ENCODE results near the gene LEO1.

Gene LEO1

GRCh38 chr15:51971375-51972133, at the start of gene LEO1:
LEO1 (minus strand) TSS chr15:51971778; CDS start chr15:51971745, 33 bp downstream.
- in situ Hi-C loops (cut with MboI; ENCODE audit: low sequenced_read_pairs), result no loop called here

GRCh38 chr15:52021128-52021671, 49.6 kb upstream of the LEO1 start:
- in situ Hi-C loops (cut with MboI; ENCODE audit: low sequenced_read_pairs), result no loop called here

- in situ Hi-C loops (cut with MboI; ENCODE audit: low sequenced_read_pairs), result no loop called here
Measured at GRCh38 chr15:52020221-52021085, 48.9 kb upstream of the LEO1 start.

- in situ Hi-C loops (cut with MboI; ENCODE audit: low sequenced_read_pairs), result no loop called here
Measured at GRCh38 chr15:52019394-52020220, 48.0 kb upstream of the LEO1 start.

GRCh38 chr15:52018693-52019393, 47.3 kb upstream of the LEO1 start, which contains the start of gene MAPK6:
MAPK6 (plus strand) TSS chr15:52019219; CDS start chr15:52046461, 27,242 bp downstream.
- in situ Hi-C loops (cut with MboI; ENCODE audit: low sequenced_read_pairs), result no loop called here

GRCh38 chr15:52018244-52018643, 46.7 kb upstream of the LEO1 start:
- in situ Hi-C loops (cut with MboI; ENCODE audit: low sequenced_read_pairs), result no loop called here

GRCh38 chr15:52016316-52016715, 44.7 kb upstream of the LEO1 start:
- in situ Hi-C loops (cut with MboI; ENCODE audit: low sequenced_read_pairs), result no loop called here

- in situ Hi-C loops (cut with MboI; ENCODE audit: low sequenced_read_pairs), result no loop called here
Measured at GRCh38 chr15:52014616-52015015, 43.0 kb upstream of the LEO1 start.

GRCh38 chr15:52013151-52013791, 41.7 kb upstream of the LEO1 start:
- in situ Hi-C loops (cut with MboI; ENCODE audit: low sequenced_read_pairs), result no loop called here

GRCh38 chr15:52012210-52012609, 40.6 kb upstream of the LEO1 start:
- in situ Hi-C loops (cut with MboI; ENCODE audit: low sequenced_read_pairs), result no loop called here

- in situ Hi-C loops (cut with MboI; ENCODE audit: low sequenced_read_pairs), result no loop called here
Measured at GRCh38 chr15:52011711-52012144, 40.1 kb upstream of the LEO1 start.

- in situ Hi-C loops (cut with MboI; ENCODE audit: low sequenced_read_pairs), result no loop called here
Measured at GRCh38 chr15:52010633-52011595, 39.3 kb upstream of the LEO1 start.

- in situ Hi-C loops (cut with MboI; ENCODE audit: low sequenced_read_pairs), result no loop called here
Measured at GRCh38 chr15:52008698-52009434, 37.3 kb upstream of the LEO1 start.

- in situ Hi-C loops (cut with MboI; ENCODE audit: low sequenced_read_pairs), result no loop called here
Measured at GRCh38 chr15:52008359-52008697, 36.8 kb upstream of the LEO1 start.

- in situ Hi-C loops (cut with MboI; ENCODE audit: low sequenced_read_pairs), result no loop called here
Measured at GRCh38 chr15:52006702-52007340, 35.2 kb upstream of the LEO1 start.

- in situ Hi-C loops (cut with MboI; ENCODE audit: low sequenced_read_pairs), result no loop called here
Measured at GRCh38 chr15:52005748-52006701, 34.4 kb upstream of the LEO1 start.
